GM18517 (cell line): ENCODE measurements around the gene SOBP.

ENCODE experiments used
- ATAC-seq: cut with Tn5 transposase; IDR thresholded peaks from one replicate; pipeline ENCODE4 v1.9.1; 2021; ENCODE audit warnings: mild to moderate bottlenecking, moderate library complexity; ENCODE audit not compliant: unreplicated experiment

The SOBP gene

DNA sequence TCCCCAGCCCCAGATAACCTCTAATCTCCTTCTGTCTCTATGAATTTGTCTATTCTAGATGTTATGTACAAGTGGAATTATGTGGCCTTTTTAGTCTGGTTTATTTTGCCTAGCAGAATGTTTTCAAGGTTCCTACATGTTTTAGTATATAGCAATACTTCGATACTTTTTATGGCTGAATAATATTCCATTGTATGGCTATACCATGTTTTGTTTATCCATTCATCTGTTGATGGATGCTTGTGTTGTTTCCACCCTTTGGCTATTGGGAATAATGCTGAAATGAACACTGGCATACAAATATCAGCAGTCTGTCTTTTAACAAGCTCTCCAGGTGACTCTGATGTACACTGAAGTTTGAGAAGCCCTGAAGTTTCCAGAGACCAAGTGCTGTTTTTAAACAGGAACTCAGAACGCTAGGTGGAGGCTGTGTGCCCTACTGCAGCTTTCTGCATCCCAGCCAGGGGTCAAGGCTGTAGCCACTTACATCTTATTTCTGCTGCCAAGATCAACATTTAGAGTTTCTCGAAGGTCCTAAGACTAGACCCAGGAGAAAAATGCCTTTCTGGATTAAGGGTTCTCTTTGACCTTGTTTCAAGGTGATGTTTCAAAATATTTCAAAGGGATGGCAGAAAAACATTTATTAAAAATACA is 123.0 kb downstream of the SOBP start:
- ATAC-seq: no peak

GRCh38 chr6:107613651-107614379 is 123.9 kb downstream of the SOBP start:
- no peak for ATAC-seq

GRCh38 chr6:107614828-107615227 is 124.9 kb downstream of the SOBP start:
- no peak for ATAC-seq

DNA sequence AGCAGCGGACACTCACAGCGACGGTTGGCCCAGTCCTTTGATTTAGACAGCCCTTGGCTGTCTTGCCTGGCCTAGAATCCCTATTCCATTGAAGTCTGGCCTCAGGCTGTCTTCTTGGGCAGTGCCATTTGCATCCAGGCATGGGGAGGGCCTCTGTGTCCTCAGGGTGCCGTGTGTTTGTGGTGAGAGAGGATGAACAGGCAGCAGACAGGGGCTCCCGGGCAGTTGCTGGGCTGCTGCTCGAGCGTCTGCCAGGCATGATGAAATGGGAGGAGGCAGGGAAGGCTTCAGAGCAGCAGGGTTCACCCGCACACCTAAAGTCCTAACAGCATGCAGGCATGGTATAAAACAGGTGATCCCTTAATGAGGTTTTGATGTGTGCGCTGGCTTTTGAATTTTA is 126.9 kb downstream of the SOBP start:
- ATAC-seq: no peak

GRCh38 chr6:107617341-107617932 is 127.5 kb downstream of the SOBP start:
- no peak for ATAC-seq

GRCh38 chr6:107618672-107619071 is 128.8 kb downstream of the SOBP start:
- peak; percentile 99 for ATAC-seq

DNA sequence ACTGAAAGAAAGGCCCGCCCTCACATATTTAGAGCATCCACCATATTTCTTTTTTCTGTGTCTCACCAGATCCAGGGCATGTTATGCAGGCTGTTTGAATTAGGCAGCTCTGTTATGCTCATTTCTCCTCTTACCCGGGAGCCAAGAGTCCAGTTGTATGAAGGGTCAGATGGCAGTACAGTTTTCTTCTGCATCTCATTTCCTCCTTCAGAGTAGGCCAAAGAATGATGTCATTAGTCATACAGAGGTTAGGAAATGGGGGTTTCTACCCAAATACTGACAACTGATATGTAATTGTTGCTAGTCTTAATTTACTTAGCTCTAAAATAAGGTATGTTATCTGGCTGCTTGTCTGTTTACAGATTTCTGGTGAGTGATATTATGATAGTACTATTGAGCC is 130.8 kb downstream of the SOBP start:
- no peak for ATAC-seq

GRCh38 chr6:107621229-107621937 is 131.5 kb downstream of the SOBP start:
- ATAC-seq: no peak

DNA sequence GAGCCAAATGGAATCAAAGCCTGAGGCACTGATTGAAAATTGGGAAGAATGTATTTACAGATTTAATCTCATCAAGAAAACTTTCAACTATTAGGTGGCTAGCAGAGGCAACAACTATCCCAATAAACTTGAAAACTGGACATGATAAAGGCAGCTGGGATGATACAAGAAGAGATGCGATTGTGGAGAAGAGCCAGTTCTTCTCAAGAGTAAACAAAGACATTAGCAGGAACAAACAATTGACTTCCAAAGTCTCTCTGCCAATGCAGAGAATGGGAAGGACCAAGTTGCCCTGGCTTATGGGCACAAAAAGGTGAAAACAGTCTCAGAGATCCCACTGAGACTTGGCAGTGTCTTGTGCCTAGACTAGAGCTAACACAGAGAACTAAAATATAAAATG is 132.4 kb downstream of the SOBP start:
- ATAC-seq: no peak

DNA sequence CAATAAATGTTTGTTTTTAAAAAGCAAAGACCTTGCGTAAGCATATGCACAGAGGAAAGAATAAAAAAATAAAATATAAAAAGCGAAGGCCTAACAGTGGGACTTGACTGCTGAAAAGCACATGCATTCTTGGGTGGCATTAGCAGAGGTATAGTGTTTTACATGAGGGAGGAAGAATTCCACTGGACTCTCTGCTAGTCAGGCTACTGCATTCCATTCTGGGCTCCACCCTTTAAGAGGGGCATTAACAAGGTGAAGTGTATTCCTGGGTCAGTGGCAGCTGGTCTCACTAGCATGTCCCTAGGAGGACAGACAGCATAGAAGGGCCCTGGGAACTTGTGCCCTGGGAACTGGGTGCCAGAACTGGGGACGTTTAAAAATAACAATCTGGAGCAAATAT is 134.1 kb downstream of the SOBP start:
- no peak for ATAC-seq

DNA sequence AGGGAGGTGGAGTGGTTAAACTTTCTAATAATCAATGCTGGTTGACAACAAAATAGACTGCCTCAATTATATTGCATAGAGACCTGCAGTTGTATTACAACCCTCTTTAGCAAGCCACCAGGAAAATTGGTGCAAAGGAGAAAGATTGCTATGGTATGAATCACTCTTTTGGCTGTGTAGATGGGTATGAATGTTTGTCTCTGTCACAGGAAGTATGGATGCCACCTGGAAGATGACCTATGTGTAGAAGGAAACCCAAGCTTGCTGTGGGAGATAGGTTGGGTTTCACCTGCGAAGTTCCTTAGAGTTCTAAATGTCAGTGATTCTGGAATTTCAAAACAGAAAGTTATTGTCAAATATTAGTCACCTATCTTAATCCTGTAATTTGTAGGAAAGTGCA is 134.6 kb downstream of the SOBP start:
- ATAC-seq: no peak

DNA sequence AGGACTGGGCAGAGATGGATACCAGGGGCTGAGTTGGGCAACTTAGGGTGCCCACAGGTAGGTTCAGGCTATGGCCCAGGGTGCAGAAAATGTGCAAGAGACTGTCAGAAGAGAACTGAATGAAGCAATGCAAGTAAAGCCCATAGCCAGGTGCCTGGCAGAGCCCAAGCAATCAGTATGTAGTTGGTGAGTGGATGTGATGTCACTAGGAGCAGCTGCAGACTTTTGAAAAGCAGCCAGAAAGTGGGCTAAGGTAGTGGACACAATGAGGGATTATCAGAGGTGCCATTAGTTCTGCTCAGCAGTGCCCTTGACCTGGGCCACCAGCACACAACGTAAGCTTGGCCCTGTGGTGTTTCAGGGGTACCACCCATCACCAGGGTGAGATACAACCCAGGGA is 135.3 kb downstream of the SOBP start:
- ATAC-seq: no peak

- no peak for ATAC-seq
Observed at GRCh38 chr6:107626645-107627044, 136.7 kb downstream of the SOBP start.

DNA sequence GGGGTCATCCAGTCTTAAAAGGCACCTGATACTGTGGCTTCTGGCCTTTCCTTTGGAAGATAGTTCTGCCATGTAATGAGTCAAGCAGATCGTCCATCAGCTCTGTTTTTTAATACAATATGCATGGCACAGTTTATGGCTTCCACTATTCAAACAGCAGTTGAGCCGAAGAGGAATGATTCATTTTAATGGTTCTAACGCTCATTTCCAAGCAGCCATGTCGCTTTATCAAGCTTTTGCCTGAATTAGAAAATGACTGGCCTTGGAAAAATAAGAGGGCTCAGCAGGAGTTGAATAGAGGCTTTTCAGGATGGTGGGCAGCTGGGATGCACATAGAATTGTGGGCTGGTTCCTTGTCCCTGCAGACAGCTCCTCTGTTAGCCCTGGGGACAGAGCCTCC is 138.1 kb downstream of the SOBP start:
- no peak for ATAC-seq

DNA sequence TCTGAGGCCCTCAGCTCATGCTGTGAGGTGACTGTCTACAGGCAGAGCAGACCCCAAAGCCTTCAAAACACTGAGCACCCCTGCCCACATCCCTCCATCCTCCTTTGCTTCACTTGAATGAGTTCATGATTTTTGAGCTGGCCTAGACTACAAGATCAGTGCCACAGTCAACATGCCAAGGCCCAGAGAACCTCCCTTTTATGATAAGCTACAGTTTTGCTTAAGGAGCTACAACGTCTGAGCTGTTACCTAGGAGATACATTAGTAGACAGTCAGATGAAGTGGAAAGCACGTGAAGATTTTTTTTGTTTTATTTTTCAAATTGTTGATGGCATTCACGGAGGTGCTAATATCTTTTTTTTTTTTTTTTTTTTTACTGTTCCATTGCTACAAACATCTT is 139.0 kb downstream of the SOBP start:
- no peak for ATAC-seq

- no peak for ATAC-seq
Observed at GRCh38 chr6:107629548-107630129, 139.7 kb downstream of the SOBP start.

DNA sequence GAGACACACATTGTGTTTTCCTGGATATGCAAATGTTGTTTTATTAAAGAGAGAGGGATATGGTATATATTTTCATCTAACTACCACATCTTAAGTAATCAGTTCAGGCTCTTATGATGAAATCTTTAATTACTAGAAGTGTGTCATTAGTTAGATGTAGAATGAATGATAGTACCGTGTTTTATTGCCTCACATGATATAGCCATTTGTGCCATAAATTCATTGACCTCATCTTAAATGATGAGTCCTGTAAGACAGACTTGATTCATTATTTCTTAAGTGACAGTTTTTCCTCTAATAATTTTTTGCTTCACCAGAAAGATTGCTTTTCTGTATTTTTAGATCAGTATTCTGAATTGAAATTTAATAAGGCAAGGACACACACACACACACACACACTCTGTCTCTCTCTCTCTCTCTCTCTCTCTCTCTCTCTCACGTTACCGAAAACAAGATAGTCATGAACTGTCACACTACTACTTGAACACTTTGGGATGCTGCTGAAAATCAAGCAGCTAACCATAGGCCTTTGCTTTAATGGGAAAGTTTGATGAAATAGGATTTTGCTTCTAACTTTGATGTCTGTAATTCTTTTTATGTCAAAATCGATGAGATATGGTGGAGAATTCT is 140.5 kb downstream of the SOBP start:
- no peak for ATAC-seq

GRCh38 chr6:107632381-107633136 is 142.6 kb downstream of the SOBP start:
- no peak for ATAC-seq

DNA sequence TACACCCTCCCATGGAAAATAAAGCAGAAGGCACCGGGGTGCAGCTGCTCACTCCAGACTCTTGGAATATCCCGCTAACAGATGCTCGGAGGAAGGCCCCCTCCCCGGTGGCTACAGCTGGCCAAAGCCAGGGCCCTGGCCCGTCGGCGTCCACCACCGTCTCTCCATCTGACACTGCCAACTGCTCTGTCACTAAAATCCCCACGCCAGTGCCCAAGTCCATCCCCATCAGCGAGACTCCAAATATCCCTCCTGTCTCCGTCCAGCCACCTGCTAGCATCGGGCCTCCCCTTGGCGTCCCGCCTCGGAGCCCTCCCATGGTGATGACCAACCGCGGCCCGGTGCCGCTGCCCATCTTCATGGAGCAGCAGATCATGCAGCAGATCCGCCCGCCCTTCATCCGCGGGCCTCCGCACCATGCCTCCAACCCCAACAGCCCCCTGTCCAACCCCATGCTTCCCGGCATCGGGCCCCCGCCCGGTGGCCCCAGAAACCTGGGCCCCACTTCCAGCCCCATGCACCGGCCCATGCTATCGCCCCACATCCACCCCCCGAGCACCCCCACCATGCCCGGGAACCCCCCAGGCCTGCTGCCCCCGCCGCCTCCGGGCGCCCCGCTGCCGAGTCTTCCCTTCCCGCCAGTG is 143.9 kb downstream of the SOBP start:
- ATAC-seq: no peak
